Stimulated activated CD4-positive, alpha-beta T cell treated with anti-CD3 and anti-CD28 coated beads, Interleukin-15, amount 100 ng/mL, for 24 hours (primary cell): ENCODE results near the gene PRPF31.
"Not testable (repeated sequence)": the region's sequence is repeated elsewhere in the genome, so short reads cannot be mapped to it uniquely, and the experiment has no call there.

Experiments used
- DNase-seq: peaks from one replicate; pipeline ENCODE4 v3.0.0-alpha.2; 2020

The PRPF31 gene

GRCh38 chr19:54164369-54165068 lies 49.0 kb downstream of the PRPF31 start:
- DNase-seq = peak; percentile 76

DNA sequence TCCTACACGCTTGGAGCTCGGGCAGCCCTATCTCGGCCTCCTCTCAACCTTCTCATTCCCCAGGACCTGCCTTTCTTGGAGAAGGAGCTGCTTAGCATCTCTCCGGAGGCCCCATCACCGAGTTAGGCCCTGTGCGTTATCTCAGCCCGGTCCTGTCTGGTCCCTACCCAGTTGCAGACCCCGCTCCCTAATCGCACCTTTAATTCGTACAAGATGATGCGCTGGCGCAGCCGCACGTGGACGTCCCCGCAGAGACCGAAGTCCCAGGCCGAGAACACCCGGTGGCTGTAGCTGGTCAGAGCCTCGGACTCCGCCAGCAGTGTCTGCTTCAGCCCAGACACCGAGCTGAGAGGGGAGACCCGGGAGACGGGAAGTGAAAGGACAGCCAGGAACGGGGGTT lies 49.7 kb downstream of the PRPF31 start:
- DNase-seq = no peak

- DNase-seq = peak; percentile 96
These were observed 52.8 kb downstream of the PRPF31 start for GRCh38 chr19:54168174-54168917.

DNA sequence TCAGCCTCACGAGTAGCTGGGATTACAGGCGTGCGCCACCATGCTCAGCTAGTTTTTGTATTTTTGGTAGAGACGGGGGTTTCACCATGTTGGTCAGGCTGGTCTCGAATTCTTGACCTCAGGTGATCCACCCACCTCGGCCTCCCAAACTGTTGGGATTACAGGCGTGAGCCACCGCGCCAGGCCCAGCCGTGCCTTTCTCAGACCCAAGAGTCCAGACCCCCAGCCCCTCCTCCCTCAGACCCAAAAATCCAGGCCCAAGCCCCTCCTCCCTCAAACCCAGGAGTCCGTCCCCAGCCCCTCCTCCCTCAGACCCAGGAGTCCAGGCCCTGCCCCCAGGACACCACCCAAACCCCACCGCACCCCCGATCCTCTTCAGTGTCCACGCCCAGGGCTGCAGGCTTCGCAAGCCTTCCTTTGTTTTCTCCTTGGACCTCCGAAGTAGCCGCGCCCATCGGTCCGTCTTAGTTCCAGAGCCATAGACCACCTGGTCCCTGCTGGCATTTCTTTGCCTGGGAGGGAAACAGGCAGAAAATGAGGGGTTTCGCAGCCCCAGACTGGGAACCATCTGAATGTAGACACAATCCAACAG lies 53.7 kb downstream of the PRPF31 start:
- DNase-seq = no peak

GRCh38 chr19:54171736-54172431 lies 56.3 kb downstream of the PRPF31 start:
- not testable (repeated sequence) for DNase-seq

DNA sequence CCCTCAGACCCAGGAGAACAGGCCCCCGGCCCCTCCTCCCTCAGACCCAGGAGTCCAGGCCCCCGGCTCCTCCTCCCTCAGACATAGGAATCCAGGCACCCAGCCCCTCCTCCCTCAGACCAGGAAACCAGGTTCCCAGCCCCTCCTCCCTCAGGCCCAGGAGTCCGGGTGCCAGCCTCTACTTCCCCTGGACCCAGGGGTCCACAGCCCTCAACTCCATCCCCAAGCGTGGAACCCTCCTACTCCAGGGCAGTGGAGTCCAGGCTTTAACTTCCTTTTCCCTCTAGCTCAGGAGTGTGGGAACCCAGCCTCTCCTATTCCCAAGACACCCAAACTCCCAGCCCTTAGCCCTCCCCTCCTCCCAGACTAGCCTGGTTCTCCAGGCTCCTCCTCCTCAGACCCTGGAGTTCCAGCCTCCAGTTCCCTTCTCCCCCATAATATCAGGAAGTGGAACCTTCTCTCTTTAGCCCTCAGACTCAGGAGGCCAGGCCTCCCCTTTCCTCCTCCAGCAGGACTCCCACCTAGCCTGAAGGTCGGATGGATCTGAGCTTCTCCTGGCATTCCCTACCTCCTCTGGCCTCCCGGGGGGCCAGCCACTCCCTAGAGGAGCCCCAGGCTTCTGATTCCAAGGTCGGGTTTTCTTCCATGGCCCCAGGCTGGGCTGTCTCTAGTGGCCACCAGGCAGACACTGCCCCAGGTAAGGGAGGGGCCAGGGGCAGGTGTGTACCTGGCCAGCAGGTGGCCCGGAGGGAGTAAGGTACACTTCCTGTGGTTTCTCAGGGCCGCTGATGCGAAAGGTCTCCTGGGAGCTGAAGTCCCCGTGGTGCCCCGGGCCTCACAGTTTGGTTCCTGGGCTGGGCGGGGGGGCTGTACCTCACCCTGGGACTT lies 57.2 kb downstream of the PRPF31 start, which contains the start of gene TMC4:
Gene TMC4, minus strand, starts transcription at position 690 of the 888 bp plus-strand sequence. Its CDS starts 43 bp downstream, at position 647.
- no peak for DNase-seq

- no peak for DNase-seq
These were observed 57.8 kb downstream of the PRPF31 start for GRCh38 chr19:54173359-54173699.

- DNase-seq = no peak
These were observed 58.6 kb downstream of the PRPF31 start for GRCh38 chr19:54173951-54174834.

- DNase-seq = peak; percentile 50
These were observed 63.2 kb downstream of the PRPF31 start for GRCh38 chr19:54178581-54179261.

DNA sequence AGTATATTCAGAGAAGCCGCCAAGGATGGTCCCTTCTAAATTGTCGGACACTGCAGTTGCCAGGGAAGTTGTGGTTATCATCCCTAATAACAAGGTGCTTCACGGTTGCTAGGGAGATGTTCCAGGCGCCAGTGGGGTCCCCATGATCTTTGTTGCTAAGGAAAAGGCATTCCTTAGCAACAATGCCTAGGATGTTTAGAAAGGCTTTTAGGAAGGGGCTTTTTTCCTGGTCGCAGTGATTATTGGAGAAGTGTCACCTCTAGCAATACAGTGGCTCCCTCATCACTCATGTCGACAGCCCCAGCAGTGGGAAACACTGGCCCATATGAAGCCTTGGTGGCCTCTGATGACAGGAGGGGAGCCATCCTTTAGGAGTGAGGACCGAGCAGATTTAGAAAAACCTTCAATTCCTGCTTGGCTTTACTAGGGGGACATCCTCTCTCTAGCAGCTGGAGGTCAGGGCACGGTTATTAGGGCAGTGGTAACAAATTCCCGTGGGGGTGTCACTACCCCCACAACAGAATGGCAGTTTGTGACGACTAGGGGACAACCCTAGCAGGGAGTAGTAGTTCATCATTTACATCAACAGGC lies 63.8 kb downstream of the PRPF31 start:
- no peak for DNase-seq

DNA sequence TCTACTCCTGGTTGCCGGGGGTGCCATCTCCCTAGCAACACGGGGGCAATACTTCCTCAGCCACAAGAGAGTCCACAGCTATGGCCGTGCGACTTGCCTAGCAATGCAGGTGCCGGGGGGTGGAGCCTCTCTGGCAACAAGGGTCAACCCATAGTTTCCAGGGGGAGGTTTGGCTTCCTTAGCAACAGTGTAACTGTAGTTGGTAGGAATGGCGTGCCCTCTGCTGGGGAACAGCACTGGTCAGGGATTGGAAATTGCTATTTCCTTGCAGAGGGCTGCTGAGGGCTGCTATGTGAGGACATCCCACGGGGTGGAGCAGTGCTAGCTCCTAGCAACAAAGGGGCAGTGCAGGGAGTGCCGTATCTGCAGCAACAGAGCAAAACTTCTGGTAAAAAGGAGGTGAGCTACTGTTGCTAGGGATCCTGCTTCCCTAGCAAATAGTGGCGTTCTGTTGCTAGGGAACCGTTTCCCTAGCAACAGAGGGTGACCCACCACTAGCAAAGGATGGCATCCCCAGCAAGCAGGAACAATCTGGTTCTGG lies 64.4 kb downstream of the PRPF31 start:
- no peak for DNase-seq

DNA sequence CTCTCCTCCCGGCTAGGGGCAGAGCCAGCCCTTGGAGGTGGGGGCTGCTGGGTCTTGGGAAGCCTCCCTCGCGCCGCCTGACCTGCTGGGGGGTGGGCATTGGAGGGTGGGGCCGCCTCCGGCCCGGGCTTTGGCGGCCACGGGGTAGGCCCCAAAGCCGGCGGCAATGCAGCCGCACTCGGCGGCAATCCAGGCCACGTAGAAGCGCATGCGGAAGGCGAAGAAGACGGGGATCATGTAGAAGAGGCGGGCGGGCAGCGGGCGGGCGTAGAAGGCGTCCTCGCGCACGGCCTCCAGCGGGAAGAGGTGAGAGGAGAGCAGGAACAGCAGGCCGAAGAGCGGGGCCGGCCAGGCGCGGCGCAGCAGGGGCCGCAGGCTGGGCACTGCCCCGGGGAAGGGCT lies 65.1 kb downstream of the PRPF31 start:
- no peak for DNase-seq
